HCT116 (cell line): ENCODE results near the gene DNM3. TPM values are rescaled to one million over a fixed set of nuclear protein-coding genes. Genes with fewer than 3 reads are reported as not detected.

Source experiments
- ATAC-seq: fragments of 200-7000 bp; cut with Tn5 transposase; 2 replicates; pipeline ENCODE4 v1.9.1; 2020; ENCODE audit warnings: mild to moderate bottlenecking, moderate library complexity
- BruUV-seq: library from RNA; stranded (reverse); fragments of 400-500 nt; replicated peaks from 2 replicates; lab custom pipeline; 2021; lab: Mats Ljungman, UMichigan
- CTCF ChIA-PET: fragments of 300-600 bp; sonication (Branson Sonifier 250); formaldehyde crosslinking; loops from one replicate; lab custom pipeline; 2021; ENCODE audit warnings: antibody characterized with exemption; lab: Charles Lee
- POLR2A ChIA-PET: fragments of 300-600, 350-600 bp; sonication (Branson Sonifier 250); formaldehyde crosslinking; loops from one replicate; lab custom pipeline; 2021; ENCODE audit warnings: antibody characterized with exemption; lab: Charles Lee
- RAD21 ChIA-PET, 2 experiments: fragments of 300-600 bp; sonication (Branson Sonifier 250); formaldehyde crosslinking; loops; one replicate each; lab custom pipeline; 2023; ENCODE audit warnings: low total read pairs in 2 of 2; ENCODE audit not compliant: uncharacterized antibody in 2 of 2, unreplicated experiment in 2 of 2, low non-redundant PET in 1 of 2; lab: Charles Lee
- DNase-seq: peaks from one replicate; pipeline ENCODE4 v3.0.0-alpha.2; 2010; ENCODE audit warnings: low read depth, low spot score
- H2AFZ ChIP-seq: fragments of 200-600 bp; shearing (Covaris generic), sonication (generic); 2 replicates; pipeline ENCODE4 v1.6.1; 2017; ENCODE audit warnings: low read depth, mixed run types, mixed read lengths, antibody characterized with exemption, low read length; ENCODE audit not compliant: poor library complexity, severe bottlenecking
- H3K27ac ChIP-seq: 2 replicates; pipeline ENCODE4 v1.5.1; 2012; ENCODE audit warnings: low read depth, low read length
- H3K27me3 ChIP-seq: fragments of 200-600 bp; sonication (generic); 2 replicates; pipeline ENCODE4 v1.6.1; 2016; ENCODE audit warnings: mixed run types, low read length, mixed read lengths; ENCODE audit not compliant: insufficient read depth
- H3K36me3 ChIP-seq, 2 experiments: fragments of 200-500 bp in 1 of 2; fragments of 200-600 bp in 1 of 2; sonication (Bioruptor generic) in 1 of 2; sonication (generic) in 1 of 2; 2 replicates each; pipeline versions ENCODE4 v1.5.1 to v1.6.1; 2014 to 2016; ENCODE audit warnings: low read length in 2 of 2, inconsistent platforms in 1 of 2, mixed read lengths in 1 of 2, mixed run types in 1 of 2; ENCODE audit not compliant: insufficient read depth in 2 of 2, control insufficient read depth in 1 of 2
- H3K4me1 ChIP-seq, 2 experiments: fragments of 200-600 bp in 1 of 2; sonication (generic) in 1 of 2; 2 replicates each; pipeline versions ENCODE4 v1.5.1 to v1.6.1; 2012 to 2017; ENCODE audit warnings: low read length in 2 of 2, inconsistent platforms in 1 of 2, mild to moderate bottlenecking in 1 of 2, mixed read lengths in 1 of 2, mixed run types in 1 of 2, moderate library complexity in 1 of 2; ENCODE audit not compliant: insufficient read depth in 2 of 2, control insufficient read depth in 1 of 2
- H3K4me2 ChIP-seq: fragments of 200-600 bp; sonication (generic); 2 replicates; pipeline ENCODE4 v1.6.1; 2017; ENCODE audit warnings: mixed run types, low read length, mixed read lengths
- H3K4me3 ChIP-seq, 2 experiments: fragments of 200-600 bp in 1 of 2; sonication (generic) in 1 of 2; replicated peaks in 1 of 2; 2 replicates each; pipeline ENCODE4 v1.5.1; 2011 to 2016; ENCODE audit warnings: low read length in 2 of 2, control low read depth in 1 of 2, low read depth in 1 of 2, mild to moderate bottlenecking in 1 of 2, mixed read lengths in 1 of 2, mixed run types in 1 of 2
- H3K79me2 ChIP-seq: fragments of 200-600 bp; sonication (generic); 2 replicates; pipeline ENCODE4 v1.6.1; 2017; ENCODE audit warnings: mild to moderate bottlenecking, mixed run types, low read length, moderate library complexity, mixed read lengths; ENCODE audit not compliant: insufficient read depth
- H3K9ac ChIP-seq: fragments of 200-600 bp; sonication (generic); 2 replicates; pipeline ENCODE4 v1.6.1; 2016; ENCODE audit warnings: low read length, mixed read lengths
- H3K9me2 ChIP-seq: fragments of 200-600 bp; sonication (generic), shearing (Covaris generic); 2 replicates; pipeline ENCODE4 v1.6.1; 2017; ENCODE audit warnings: mixed run types, mild to moderate bottlenecking, moderate library complexity; ENCODE audit not compliant: insufficient read depth
- H3K9me3 ChIP-seq, 2 experiments: fragments of 200-500 bp in 1 of 2; fragments of 200-600 bp in 1 of 2; sonication (Bioruptor generic) in 1 of 2; sonication (generic) in 1 of 2; 2 replicates each; pipeline ENCODE4 v1.6.1; 2014 to 2017; ENCODE audit warnings: low read length in 2 of 2, mixed read lengths in 2 of 2, inconsistent platforms in 1 of 2, low read depth in 1 of 2, mild to moderate bottlenecking in 1 of 2, mixed run types in 1 of 2, moderate library complexity in 1 of 2; ENCODE audit not compliant: control insufficient read depth in 1 of 2, insufficient read depth in 1 of 2
- H4K20me1 ChIP-seq: fragments of 200-600 bp; sonication (generic), shearing (Covaris generic); 2 replicates; pipeline ENCODE4 v1.6.1; 2017; ENCODE audit warnings: mixed run types, mild to moderate bottlenecking, moderate library complexity; ENCODE audit not compliant: insufficient read depth
- CEBPB ChIP-seq: IDR thresholded peaks from 2 replicates; pipeline ENCODE4 v1.6.1; 2012; ENCODE audit warnings: low read depth
- ELF1 ChIP-seq: IDR thresholded peaks from 2 replicates; pipeline ENCODE4 v1.6.1; 2012; ENCODE audit warnings: low read depth, borderline replicate concordance
- EZH2 ChIP-seq: fragments of 200-600 bp; sonication (generic); IDR thresholded peaks from 2 replicates; pipeline ENCODE4 v1.6.1; 2017; ENCODE audit warnings: antibody characterized with exemption, mixed run types
- POLR2A ChIP-seq: IDR thresholded peaks from 2 replicates; pipeline ENCODE4 v1.7.0; 2011; ENCODE audit warnings: borderline replicate concordance; ENCODE audit not compliant: insufficient read depth, insufficient read length; ENCODE audit errors: extremely low read depth
- RAD21 ChIP-seq: IDR thresholded peaks from 2 replicates; pipeline ENCODE4 v1.6.1; 2012; ENCODE audit warnings: low read depth, mild to moderate bottlenecking
- SIN3A ChIP-seq: IDR thresholded peaks from 2 replicates; pipeline ENCODE4 v1.6.1; 2012; ENCODE audit warnings: low read depth
- SP1 ChIP-seq: IDR thresholded peaks from 2 replicates; pipeline ENCODE4 v1.6.1; 2012; ENCODE audit warnings: low read depth
- TCF7L2 ChIP-seq: IDR thresholded peaks from 2 replicates; pipeline ENCODE4 v1.7.0; 2011; ENCODE audit warnings: borderline replicate concordance, inconsistent platforms; ENCODE audit not compliant: insufficient read depth, insufficient read length; ENCODE audit errors: extremely low read depth
- ZFX ChIP-seq: fragments of 450-650 bp; IDR thresholded peaks from 2 replicates; pipeline ENCODE4 v1.6.1; 2017
- ZNF274 ChIP-seq: fragments of 200-500 bp; sonication (Bioruptor generic); IDR thresholded peaks from 2 replicates; pipeline ENCODE4 v1.6.1; 2014; ENCODE audit warnings: mild to moderate bottlenecking, low read depth, low read length, inconsistent platforms
- intact Hi-C: fragments of 100-400 bp; cut with micrococcal nuclease; formaldehyde crosslinking; loops from 2 replicates; pipeline ENCODE4 v1.10.0; 2022
- total RNA-seq: library from RNA; stranded (reverse); gene quantifications from one replicate; pipeline ENCODE4 v1.2.1, GENCODE V29; 2021; ENCODE audit not compliant: unreplicated experiment
- TF ChIP-seq, protein P1 (sequence below): IDR thresholded peaks from 2 replicates; pipeline ENCODE4 v1.6.1; 2012
- TF ChIP-seq, protein P2 (sequence below): IDR thresholded peaks from 2 replicates; pipeline ENCODE4 v1.6.1; 2011; ENCODE audit warnings: mild to moderate bottlenecking, low read length, moderate library complexity; ENCODE audit not compliant: insufficient replicate concordance; ENCODE audit errors: extremely low read depth
- TF ChIP-seq, protein P3 (sequence below), 3 experiments: fragments of 200-600 bp in 1 of 3; sonication (generic) in 1 of 3; IDR thresholded peaks in 2 of 3; conservative IDR thresholded peaks in 1 of 3; 2 replicates each; pipeline ENCODE4 v1.5.1; 2012 to 2017; ENCODE audit warnings: low read depth in 2 of 3, low read length in 2 of 3, antibody characterized with exemption in 1 of 3, borderline replicate concordance in 1 of 3, control low read depth in 1 of 3, mild to moderate bottlenecking in 1 of 3, mixed read lengths in 1 of 3, mixed run types in 1 of 3, moderate library complexity in 1 of 3; ENCODE audit not compliant: insufficient read depth in 1 of 3

Gene DNM3
- total RNA-seq, 1 experiment from 2014 or later: 3.1 TPM

DNA sequence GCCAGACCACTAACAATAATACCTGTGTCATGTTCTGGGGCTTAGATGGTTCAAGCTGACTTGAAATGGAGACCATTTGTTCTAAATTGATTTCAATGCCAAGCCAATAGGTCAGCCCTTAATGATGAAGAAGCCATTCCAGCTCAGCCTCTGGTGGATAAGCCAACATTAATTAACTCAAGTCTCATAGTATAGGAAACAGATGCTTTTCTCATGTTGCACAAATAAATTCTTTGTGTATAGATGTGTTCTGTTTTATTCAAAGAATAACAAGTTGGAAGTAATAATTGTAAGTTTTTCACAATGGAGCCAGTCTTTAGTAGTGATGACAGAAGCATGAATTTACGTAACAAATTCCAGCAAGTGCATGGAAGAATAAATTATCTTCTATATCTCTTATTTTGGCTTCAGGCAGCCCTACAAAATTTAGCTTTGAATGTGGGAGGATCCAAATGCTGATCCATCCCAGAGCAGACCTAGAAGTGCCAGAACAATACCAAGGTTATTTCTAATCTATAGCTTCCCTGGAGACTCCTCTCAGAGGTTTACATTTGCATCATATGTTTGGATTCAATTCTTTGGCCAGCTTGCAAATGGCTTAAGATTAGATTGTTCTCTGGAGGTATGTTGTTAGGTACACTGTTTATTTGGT is 536.9 kb downstream of the DNM3 start:
- H3K4me2 ChIP-seq: no peak overlapping the region
- H3K4me1 ChIP-seq: no peaks in the 10 kb centered on the region
- intact Hi-C loops: no loop called here
- no peak overlapping the region for H3K9ac ChIP-seq
- H3K79me2 ChIP-seq: no peaks in the 10 kb centered on the region
- ChIA-PET RAD21 (no interaction called here), POLR2A (no interaction called here), CTCF (interaction anchor here (0.9 kb wide), 1 partner anchor 21 kb away, joined by 3 read pairs; no protein-coding TSS in a partner anchor)
- no peaks in the 10 kb centered on the region for H3K9me2 ChIP-seq
- H3K27me3 ChIP-seq: no peaks in the 10 kb centered on the region
- no peaks in the 10 kb centered on the region for H3K9me3 ChIP-seq
- no peak overlapping the region for H3K4me3 ChIP-seq
- no peak overlapping the region for H3K27ac ChIP-seq
- TF ChIP-seq EZH2 (no peak), RAD21 (no peak), TCF7L2 (no peak)
- TF ChIP-seq, protein P1, sequence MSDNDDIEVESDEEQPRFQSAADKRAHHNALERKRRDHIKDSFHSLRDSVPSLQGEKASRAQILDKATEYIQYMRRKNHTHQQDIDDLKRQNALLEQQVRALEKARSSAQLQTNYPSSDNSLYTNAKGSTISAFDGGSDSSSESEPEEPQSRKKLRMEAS: no peak
- DNase-seq (no peak), ATAC-seq (no peak)
- no peaks in the 10 kb centered on the region for H4K20me1 ChIP-seq
- no peak overlapping the region for H2AFZ ChIP-seq
- BruUV-seq: no TSS peak
- H3K36me3 ChIP-seq: no peaks in the 10 kb centered on the region

DNA sequence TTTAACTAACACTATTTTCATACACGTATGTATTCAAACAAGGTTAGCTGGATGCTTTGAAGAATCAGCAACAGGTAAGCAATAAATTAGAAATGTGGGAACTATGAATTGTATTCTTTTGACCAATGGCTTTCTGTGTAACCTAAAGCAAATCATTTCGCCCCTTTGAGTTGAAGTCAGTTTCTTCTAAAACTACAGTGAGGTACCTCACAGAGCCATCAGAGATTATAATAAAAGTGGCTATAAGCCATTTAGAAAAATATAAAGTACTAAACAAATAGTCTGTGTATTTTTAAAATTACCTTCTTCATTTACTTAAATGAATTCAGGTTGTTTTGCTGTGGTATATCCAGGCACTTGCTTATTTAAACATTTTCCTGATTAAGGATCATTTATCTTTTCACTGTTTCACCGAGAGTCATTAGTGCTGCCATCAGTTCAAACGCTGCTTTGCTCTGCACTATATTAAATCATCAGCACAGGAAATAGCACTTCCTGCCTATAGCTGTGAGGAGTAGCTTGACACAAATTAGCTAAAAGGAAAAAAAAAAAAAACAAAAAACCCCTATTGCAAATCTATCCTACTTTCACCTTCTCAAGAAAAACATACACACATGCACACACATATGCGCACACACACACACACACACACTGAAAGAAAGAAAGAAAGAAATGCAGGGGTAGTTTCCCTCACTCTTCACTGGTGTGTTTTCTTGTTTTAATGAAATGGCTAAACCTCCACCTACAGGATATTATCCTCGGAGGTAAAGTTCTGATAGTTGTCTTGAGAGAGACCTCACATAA is 539.3 kb downstream of the DNM3 start:
- Histone ChIP-seq H3K9me3 (no peaks in the 10 kb centered on the region), H3K36me3 (no peaks in the 10 kb centered on the region), H3K4me1 (no peaks in the 10 kb centered on the region), H3K9ac (no peak overlapping the region), H3K4me2 (no peak overlapping the region), H3K9me2 (no peaks in the 10 kb centered on the region), H2AFZ (no peak overlapping the region), H3K27me3 (no peaks in the 10 kb centered on the region), H4K20me1 (no peaks in the 10 kb centered on the region), H3K79me2 (no peaks in the 10 kb centered on the region), H3K4me3 (no peak overlapping the region), H3K27ac (no peak overlapping the region)
- ATAC-seq (no peak), DNase-seq (no peak)
- POLR2A ChIA-PET: no interaction called here
- RAD21 ChIA-PET: interaction anchor here in 1 of 2 experiments (0.6 kb wide), 1 partner anchor 89 kb away, joined by 3 read pairs; no protein-coding TSS in a partner anchor
- intact Hi-C loops: no loop called here
- CTCF ChIA-PET: interaction anchor here (1.5 kb wide), 1 partner anchor 19 kb away, joined by 3 read pairs; no protein-coding TSS in a partner anchor
- TF ChIP-seq CEBPB (no peak), SIN3A (no peak), ELF1 (no peak), ZFX (no peak), TCF7L2 (no peak), ZNF274 (no peak), POLR2A (no peak), SP1 (no peak)
- TF ChIP-seq, protein P2, sequence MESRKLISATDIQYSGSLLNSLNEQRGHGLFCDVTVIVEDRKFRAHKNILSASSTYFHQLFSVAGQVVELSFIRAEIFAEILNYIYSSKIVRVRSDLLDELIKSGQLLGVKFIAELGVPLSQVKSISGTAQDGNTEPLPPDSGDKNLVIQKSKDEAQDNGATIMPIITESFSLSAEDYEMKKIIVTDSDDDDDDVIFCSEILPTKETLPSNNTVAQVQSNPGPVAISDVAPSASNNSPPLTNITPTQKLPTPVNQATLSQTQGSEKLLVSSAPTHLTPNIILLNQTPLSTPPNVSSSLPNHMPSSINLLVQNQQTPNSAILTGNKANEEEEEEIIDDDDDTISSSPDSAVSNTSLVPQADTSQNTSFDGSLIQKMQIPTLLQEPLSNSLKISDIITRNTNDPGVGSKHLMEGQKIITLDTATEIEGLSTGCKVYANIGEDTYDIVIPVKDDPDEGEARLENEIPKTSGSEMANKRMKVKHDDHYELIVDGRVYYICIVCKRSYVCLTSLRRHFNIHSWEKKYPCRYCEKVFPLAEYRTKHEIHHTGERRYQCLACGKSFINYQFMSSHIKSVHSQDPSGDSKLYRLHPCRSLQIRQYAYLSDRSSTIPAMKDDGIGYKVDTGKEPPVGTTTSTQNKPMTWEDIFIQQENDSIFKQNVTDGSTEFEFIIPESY: no peak
- TF ChIP-seq, protein P1: no peak
- TF ChIP-seq, protein P3, sequence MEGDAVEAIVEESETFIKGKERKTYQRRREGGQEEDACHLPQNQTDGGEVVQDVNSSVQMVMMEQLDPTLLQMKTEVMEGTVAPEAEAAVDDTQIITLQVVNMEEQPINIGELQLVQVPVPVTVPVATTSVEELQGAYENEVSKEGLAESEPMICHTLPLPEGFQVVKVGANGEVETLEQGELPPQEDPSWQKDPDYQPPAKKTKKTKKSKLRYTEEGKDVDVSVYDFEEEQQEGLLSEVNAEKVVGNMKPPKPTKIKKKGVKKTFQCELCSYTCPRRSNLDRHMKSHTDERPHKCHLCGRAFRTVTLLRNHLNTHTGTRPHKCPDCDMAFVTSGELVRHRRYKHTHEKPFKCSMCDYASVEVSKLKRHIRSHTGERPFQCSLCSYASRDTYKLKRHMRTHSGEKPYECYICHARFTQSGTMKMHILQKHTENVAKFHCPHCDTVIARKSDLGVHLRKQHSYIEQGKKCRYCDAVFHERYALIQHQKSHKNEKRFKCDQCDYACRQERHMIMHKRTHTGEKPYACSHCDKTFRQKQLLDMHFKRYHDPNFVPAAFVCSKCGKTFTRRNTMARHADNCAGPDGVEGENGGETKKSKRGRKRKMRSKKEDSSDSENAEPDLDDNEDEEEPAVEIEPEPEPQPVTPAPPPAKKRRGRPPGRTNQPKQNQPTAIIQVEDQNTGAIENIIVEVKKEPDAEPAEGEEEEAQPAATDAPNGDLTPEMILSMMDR (IDR thresholded peaks at IDR 0.05 in 2 of 3, conservative IDR thresholded peaks at IDR 0.05 in 1 of 3; ENCODE audit: borderline replicate concordance in 1 of 3, insufficient read depth in 1 of 3, low read depth in 2 of 3, low read length in 2 of 3): no peak
- BruUV-seq: no TSS peak
